Neural cell (in vitro differentiated cells): ENCODE data around the gene BTD.

Experiments
- EP300 ChIP-seq: fragments of 450-650 bp; conservative IDR thresholded peaks from 2 replicates; pipeline ENCODE4 v1.6.1; 2014; ENCODE audit warnings: antibody characterized with exemption, mild to moderate bottlenecking, moderate library complexity; ENCODE audit not compliant: poor library complexity, severe bottlenecking
- EZH2 ChIP-seq: fragments of 200-600, 300-800 bp; shearing (Covaris generic), sonication (generic); IDR thresholded peaks from 2 replicates; pipeline ENCODE4 v1.6.1; 2014; ENCODE audit warnings: antibody characterized with exemption, low read length, borderline replicate concordance, mild to moderate bottlenecking; ENCODE audit not compliant: insufficient read depth, poor library complexity, severe bottlenecking
- TF ChIP-seq, protein P1 (sequence below): fragments of 450-650 bp; IDR thresholded peaks from 2 replicates; pipeline ENCODE4 v1.5.1; 2014; ENCODE audit warnings: antibody characterized with exemption, mild to moderate bottlenecking, moderate library complexity; ENCODE audit not compliant: poor library complexity, severe bottlenecking

DNA sequence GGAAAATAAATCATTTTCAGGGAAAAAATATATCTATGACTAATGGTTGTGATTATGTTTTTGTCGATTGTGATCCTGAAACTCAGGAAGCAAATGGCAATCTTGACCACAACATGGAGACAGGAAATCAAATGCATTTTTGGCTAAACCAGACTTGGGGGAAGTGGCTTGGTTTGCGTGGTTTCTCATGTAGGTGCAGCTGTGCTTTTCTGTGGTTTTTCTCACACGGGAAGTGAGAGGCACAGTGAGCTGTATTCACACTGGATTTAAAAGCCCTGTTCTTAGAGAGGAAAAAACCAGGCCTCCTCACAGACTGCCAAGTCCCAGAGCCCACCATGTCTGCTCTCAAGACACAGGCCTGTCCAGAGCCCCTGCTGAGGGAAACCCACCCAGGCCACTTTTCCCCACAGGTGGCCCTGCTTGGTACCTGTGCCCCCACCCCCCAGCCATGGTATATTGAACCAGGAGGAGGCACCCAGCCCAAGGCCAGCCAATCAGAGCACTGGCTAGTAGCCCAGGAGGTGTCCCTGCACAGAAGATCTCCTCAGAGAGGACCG lies 46.1 kb downstream of the BTD start:
- TF ChIP-seq, protein P1, sequence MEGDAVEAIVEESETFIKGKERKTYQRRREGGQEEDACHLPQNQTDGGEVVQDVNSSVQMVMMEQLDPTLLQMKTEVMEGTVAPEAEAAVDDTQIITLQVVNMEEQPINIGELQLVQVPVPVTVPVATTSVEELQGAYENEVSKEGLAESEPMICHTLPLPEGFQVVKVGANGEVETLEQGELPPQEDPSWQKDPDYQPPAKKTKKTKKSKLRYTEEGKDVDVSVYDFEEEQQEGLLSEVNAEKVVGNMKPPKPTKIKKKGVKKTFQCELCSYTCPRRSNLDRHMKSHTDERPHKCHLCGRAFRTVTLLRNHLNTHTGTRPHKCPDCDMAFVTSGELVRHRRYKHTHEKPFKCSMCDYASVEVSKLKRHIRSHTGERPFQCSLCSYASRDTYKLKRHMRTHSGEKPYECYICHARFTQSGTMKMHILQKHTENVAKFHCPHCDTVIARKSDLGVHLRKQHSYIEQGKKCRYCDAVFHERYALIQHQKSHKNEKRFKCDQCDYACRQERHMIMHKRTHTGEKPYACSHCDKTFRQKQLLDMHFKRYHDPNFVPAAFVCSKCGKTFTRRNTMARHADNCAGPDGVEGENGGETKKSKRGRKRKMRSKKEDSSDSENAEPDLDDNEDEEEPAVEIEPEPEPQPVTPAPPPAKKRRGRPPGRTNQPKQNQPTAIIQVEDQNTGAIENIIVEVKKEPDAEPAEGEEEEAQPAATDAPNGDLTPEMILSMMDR: no peak
- no peak for TF ChIP-seq EP300
- no peak for TF ChIP-seq EZH2
